Sigmoid colon (tissue), 7 donors: ENCODE measurements around the gene CREBZF. TPM values are rescaled to one million over a fixed set of nuclear protein-coding genes. Genes with fewer than 3 reads are reported as not detected.

Experiments used
- DNase-seq: peaks from one replicate; pipeline ENCODE4 v3.0.0-alpha.2; 2019
- H3K27ac ChIP-seq, 4 donors: fragments of 200-600 bp; sonication (generic); one replicate each; pipeline ENCODE4 v1.5.1; 2016 to 2019; ENCODE audit warnings: mild to moderate bottlenecking in 1 of 4
- H3K27me3 ChIP-seq, 3 donors: fragments of 200-600 bp; sonication (generic); one replicate each; pipeline ENCODE4 v1.5.1; 2019; ENCODE audit warnings: mild to moderate bottlenecking in 1 of 3
- H3K36me3 ChIP-seq, 4 donors: fragments of 200-600 bp; sonication (generic); one replicate each; pipeline ENCODE4 v1.5.1; 2016 to 2019
- H3K4me1 ChIP-seq, 4 donors: fragments of 200-600 bp; sonication (generic); one replicate each; pipeline ENCODE4 v1.5.1; 2017 to 2019
- H3K4me3 ChIP-seq, 4 donors: fragments of 200-600 bp; sonication (generic); one replicate each; pipeline ENCODE4 v1.5.1; 2017 to 2019; ENCODE audit warnings: mild to moderate bottlenecking in 2 of 4, moderate library complexity in 1 of 4
- H3K9me3 ChIP-seq, 4 donors: fragments of 200-600 bp in 3 of 4; sonication (generic) in 3 of 4; one replicate each; pipeline versions ENCODE4 v1.5.1 to v1.6.1; 2013 to 2019
- EP300 ChIP-seq, 4 donors: sonication (generic); formaldehyde crosslinking; IDR thresholded peaks; one replicate each; pipeline ENCODE4 v1.6.1; 2017; ENCODE audit warnings: antibody characterized with exemption in 4 of 4
- POLR2A ChIP-seq, 2 donors: fragments of 450-650 bp; IDR thresholded peaks; one replicate each; pipeline ENCODE4 v1.6.1; 2016; ENCODE audit warnings: antibody characterized with exemption in 2 of 2, mild to moderate bottlenecking in 2 of 2, moderate library complexity in 2 of 2
- POLR2AphosphoS5 ChIP-seq, 4 donors: sonication (generic); formaldehyde crosslinking; IDR thresholded peaks; one replicate each; pipeline ENCODE4 v1.6.1; 2017; ENCODE audit warnings: antibody characterized with exemption in 4 of 4
- WGBS, 2 donors: extraction: QIAGEN DNeasy Blood & Tissue Kit; methylation state at CpG; one replicate each; pipeline ENCODE4 v1.1.7; 2013; 5-methylcytosine and 5-hydroxymethylcytosine counted together
- intact Hi-C: fragments of 100-400 bp; cut with DNase I; formaldehyde crosslinking; loops from one replicate; pipeline ENCODE4 v1.15.1; 2023
- polyA plus RNA-seq, 3 donors: library from polyadenylated mRNA; stranded (reverse); fragments of 200-250 nt; gene quantifications; one replicate each; pipeline ENCODE4 v1.2.3, GENCODE V29; 2013
- total RNA-seq, 4 donors: library from RNA; depleted of rRNA; stranded (reverse); fragments of >200 nt; gene quantifications; one replicate each; pipeline ENCODE4 v1.1.0, GENCODE V29; 2016
- TF ChIP-seq, protein P1 (sequence below), 4 experiments: fragments of 450-650 bp in 3 of 4; fragments of 200-600 bp in 1 of 4; IDR thresholded peaks; one replicate each; pipeline ENCODE4 v1.5.1; 2016 to 2019; ENCODE audit warnings: antibody characterized with exemption in 4 of 4, mild to moderate bottlenecking in 3 of 4, moderate library complexity in 2 of 4
- donor health status: healthy with polysubstance abuse.
- donor health status: Bipolar disorder and iron deficiency.
- donor health status: healthy.

The CREBZF gene
- total and polyA plus RNA-seq, 7 donors: 9.9 to 75.6 (median 50.3) TPM

DNA sequence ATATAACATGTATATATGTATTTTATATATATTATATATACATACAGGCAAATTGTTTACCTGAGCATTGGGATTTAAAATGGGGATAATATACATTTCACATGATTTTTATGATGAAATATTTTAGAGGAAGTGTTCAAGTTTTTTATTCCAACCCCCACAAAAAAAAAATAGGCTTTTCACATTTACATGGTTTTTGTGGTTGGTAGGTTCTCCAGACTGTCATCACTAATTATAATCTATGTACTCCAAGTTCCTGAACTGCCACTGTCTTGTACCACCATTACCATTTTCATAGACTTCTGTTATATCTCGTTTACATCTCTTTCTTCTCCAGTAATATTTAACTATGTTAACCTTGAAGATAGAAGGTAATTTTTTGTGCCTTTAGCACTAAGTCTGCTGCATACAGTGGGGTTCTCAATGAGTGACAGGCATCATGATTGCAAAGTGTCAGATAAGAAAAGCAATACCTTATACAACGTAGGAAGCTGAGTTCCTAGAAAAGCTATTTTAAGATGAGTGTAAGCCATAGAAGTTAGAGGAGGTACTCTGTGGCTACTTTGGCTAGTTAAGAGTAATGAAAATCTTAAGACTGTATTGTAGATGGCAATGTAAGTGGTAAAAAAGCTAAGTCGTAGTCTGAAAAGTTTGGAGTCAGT lies 12.0 kb downstream of the CREBZF start:
- no peaks in the 10 kb centered on the region for H3K9me3 ChIP-seq
- DNase-seq: no peak
- no peaks in the 10 kb centered on the region for H3K27me3 ChIP-seq
- TF ChIP-seq, protein P1, sequence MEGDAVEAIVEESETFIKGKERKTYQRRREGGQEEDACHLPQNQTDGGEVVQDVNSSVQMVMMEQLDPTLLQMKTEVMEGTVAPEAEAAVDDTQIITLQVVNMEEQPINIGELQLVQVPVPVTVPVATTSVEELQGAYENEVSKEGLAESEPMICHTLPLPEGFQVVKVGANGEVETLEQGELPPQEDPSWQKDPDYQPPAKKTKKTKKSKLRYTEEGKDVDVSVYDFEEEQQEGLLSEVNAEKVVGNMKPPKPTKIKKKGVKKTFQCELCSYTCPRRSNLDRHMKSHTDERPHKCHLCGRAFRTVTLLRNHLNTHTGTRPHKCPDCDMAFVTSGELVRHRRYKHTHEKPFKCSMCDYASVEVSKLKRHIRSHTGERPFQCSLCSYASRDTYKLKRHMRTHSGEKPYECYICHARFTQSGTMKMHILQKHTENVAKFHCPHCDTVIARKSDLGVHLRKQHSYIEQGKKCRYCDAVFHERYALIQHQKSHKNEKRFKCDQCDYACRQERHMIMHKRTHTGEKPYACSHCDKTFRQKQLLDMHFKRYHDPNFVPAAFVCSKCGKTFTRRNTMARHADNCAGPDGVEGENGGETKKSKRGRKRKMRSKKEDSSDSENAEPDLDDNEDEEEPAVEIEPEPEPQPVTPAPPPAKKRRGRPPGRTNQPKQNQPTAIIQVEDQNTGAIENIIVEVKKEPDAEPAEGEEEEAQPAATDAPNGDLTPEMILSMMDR (IDR thresholded peaks at IDR 0.05): no peak
- TF ChIP-seq EP300 (IDR thresholded peaks at IDR 0.05) (no peak), POLR2AphosphoS5 (IDR thresholded peaks at IDR 0.05) (no peak), POLR2A (IDR thresholded peaks at IDR 0.05) (no peak)
- 56 to 57% methylated on average over 3 of the region's 3 CpGs for WGBS, 2 donors
- H3K36me3 ChIP-seq: peaks cover 0 to 48% (median 9%) of the 10 kb centered on the region in 4 donors
- no peak overlapping the region for H3K27ac ChIP-seq
- peaks cover 0 to 20% (median 14%) of the 10 kb centered on the region in 4 donors for H3K4me1 ChIP-seq
- no peak overlapping the region for H3K4me3 ChIP-seq
- intact Hi-C loops: no loop called here

DNA sequence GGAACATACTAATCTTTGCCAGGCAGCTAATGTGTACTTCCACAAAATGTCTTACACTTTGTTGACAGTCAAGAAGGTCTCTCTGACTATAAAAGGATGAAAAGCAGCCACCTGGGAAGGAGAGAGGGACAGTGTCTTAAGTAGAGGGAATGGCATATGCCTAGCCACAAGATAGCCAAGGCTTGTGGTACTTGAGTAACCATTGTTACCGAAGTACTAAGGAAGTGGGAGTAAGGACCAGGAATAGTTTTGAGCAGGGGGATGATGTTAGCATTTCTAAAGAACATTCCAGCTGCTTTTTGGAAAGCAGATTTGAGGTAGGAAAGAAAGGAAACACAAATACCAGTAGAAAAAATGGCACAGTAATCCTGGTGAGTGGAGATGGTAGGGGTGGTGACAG lies 13.8 kb downstream of the CREBZF start:
- Histone ChIP-seq H3K4me3 (no peak overlapping the region), H3K4me1 (peaks cover 0 to 24% (median 16%) of the 10 kb centered on the region in 4 donors), H3K9me3 (no peaks in the 10 kb centered on the region), H3K36me3 (peaks cover 0 to 30% (median 2%) of the 10 kb centered on the region in 4 donors), H3K27ac (no peak overlapping the region), H3K27me3 (no peaks in the 10 kb centered on the region)
- 91 to 93% methylated on average over 1 of the region's 1 CpG for WGBS, 2 donors
- TF ChIP-seq, protein P1 (IDR thresholded peaks at IDR 0.05): no peak
- TF ChIP-seq POLR2A (IDR thresholded peaks at IDR 0.05): no peak
- no peak for TF ChIP-seq POLR2AphosphoS5 (IDR thresholded peaks at IDR 0.05)
- no peak for TF ChIP-seq EP300 (IDR thresholded peaks at IDR 0.05)
- intact Hi-C loops: no loop called here
- no peak for DNase-seq

DNA sequence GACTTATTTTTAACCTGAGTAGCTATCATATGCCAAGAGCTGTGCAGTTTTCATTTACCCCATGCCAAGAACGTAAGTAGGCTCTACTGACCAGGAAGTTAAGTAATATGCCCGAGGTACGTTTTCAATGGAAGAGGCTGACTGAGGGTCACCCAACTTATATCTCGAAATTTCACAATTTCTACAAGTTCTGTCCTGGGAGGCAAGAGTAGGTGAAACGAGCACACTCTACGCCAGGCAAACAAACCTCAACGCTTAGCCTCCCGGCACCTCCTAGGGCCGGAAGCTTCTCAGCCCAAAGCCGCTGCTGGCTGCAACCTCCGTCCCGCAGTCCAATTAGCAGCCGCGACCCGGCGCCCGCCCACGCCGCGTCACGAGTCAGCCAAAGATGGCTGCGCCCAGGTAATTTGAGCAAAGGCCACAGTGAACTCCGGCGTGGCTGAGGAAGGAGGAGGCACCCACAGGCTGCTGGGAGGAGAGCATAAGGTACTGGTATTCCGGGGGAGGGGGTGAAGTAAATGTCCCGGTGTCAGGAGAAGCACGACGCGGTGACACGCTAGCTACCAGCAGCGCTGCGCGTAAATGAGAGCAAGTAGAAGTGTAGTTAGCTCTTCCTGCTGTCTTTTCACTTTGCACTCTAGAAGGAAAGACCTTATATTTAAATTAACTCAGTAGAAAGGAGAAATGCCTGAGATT lies 17.2 kb downstream of the CREBZF start, which contains the start of gene TMEM126A:
TMEM126A (plus strand) TSS at position 364 of the 696 bp plus-strand sequence. CDS start 2,289 bp downstream, outside the sequence.
- Histone ChIP-seq H3K36me3 (no peaks in the 10 kb centered on the region), H3K4me3 (peak within 1 kb of the TSS; percentile 54 to 70 (median 64)), H3K27me3 (no peaks in the 10 kb centered on the region), H3K9me3 (no peaks in the 10 kb centered on the region), H3K4me1 (peaks cover 0 to 24% (median 16%) of the 10 kb centered on the region in 4 donors), H3K27ac (peak within 1 kb of the TSS; percentile 76 to 83 (median 80))
- TF ChIP-seq EP300 (IDR thresholded peaks at IDR 0.05) (peak in 1 of 4 donors; percentile 23), POLR2A (IDR thresholded peaks at IDR 0.05) (peak; percentile 45 to 61), POLR2AphosphoS5 (IDR thresholded peaks at IDR 0.05) (peak; percentile 62 to 88 (median 83))
- TF ChIP-seq, protein P1 (IDR thresholded peaks at IDR 0.05): no peak
- intact Hi-C loops: loop anchor here (2.0 kb wide), 2 partner anchors 15 to 19 kb away; partner anchors contain the start of gene TMEM126B
- WGBS, 2 donors: 0% methylated on average over 33 of the region's 33 CpGs
- DNase-seq: peak; percentile 93

DNA sequence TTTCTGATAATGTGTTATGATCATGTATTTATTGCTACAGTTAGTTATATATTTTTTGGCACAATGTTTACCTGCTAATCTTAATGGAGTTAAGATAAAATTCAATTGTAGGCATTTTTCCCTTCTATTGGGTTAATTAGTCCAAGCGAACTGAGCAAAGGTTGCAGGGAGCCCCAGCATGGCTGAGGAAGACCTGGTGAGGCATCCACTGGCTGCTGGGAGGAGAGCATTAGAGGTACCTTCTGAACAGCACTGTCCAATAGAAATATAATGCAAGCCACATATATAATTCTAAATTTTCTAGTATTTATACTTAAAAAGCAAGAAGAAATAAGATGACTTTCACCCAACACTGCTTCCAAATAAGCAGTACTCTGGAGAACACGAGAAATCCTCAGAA lies 17.9 kb downstream of the CREBZF start:
- intact Hi-C loops: loop anchor here (2.0 kb wide), 1 partner anchor 18 kb away; the partner anchor contains the start of gene TMEM126B
- peaks cover 0 to 24% (median 16%) of the 10 kb centered on the region in 4 donors for H3K4me1 ChIP-seq
- peak overlapping the region; percentile 76 to 83 (median 80) for H3K27ac ChIP-seq
- H3K9me3 ChIP-seq: no peaks in the 10 kb centered on the region
- no peak for DNase-seq
- H3K27me3 ChIP-seq: no peaks in the 10 kb centered on the region
- H3K4me3 ChIP-seq: peak overlapping the region; percentile 54 to 70 (median 64)
- 7 to 31% methylated on average over 2 of the region's 2 CpGs for WGBS, 2 donors
- no peaks in the 10 kb centered on the region for H3K36me3 ChIP-seq
- TF ChIP-seq POLR2A (IDR thresholded peaks at IDR 0.05) (no peak), EP300 (IDR thresholded peaks at IDR 0.05) (no peak), POLR2AphosphoS5 (IDR thresholded peaks at IDR 0.05) (no peak)
- TF ChIP-seq, protein P1 (IDR thresholded peaks at IDR 0.05): no peak
